Left colon (tissue), 2 donors: ENCODE results near the gene PPIH. TPM values are rescaled to one million over a fixed set of nuclear protein-coding genes. Genes with fewer than 3 reads are reported as not detected.
"Not testable (repeated sequence)": the region's sequence is repeated elsewhere in the genome, so short reads cannot be mapped to it uniquely, and the experiment has no call there.

Experiments used
- ATAC-seq: fragments of 200-7000 bp; cut with Tn5 transposase; one replicate; pipeline ENCODE4 v1.9.1; 2020; ENCODE audit warnings: mild to moderate bottlenecking, moderate library complexity
- DNase-seq, 2 donors: peaks; one replicate each; pipeline ENCODE4 v3.0.0-alpha.2; 2020
- intact Hi-C, 2 donors: fragments of 100-400 bp; cut with DNase I in 1 of 2; cut with micrococcal nuclease in 1 of 2; formaldehyde crosslinking; loops; one replicate each; pipeline versions ENCODE4 v1.11.2 to v1.14.0; 2022; cut with DNase I, micrococcal nuclease
- total RNA-seq, 2 donors: library from RNA; stranded (reverse); fragmentation: NEBNext Ultra II Directional; extraction: Animal tissue kit (Norgen Biotek cat#: 25700); gene quantifications; one replicate each; pipeline ENCODE4 v1.2.1, GENCODE V29; 2021
- donor health status: DM: no; HTN: no; CAD: no.
- donor health status: DM: yes; HTN: yes; CAD: no.

Gene PPIH
- total RNA-seq, 2 donors from 2014 or later = 19.1 to 28.3 TPM

GRCh38 chr1:42680921-42681683 lies 22.9 kb downstream of the PPIH start:
- DNase-seq (peak in 1 of 2 donors; percentile 11), ATAC-seq (peak; percentile 16)
- intact Hi-C loops = no loop called here

- intact Hi-C loops = no loop called here
- DNase-seq (peak; percentile 95 to 98), ATAC-seq (peak; percentile 86)
Measured at GRCh38 chr1:42681741-42682483, 23.7 kb downstream of the PPIH start, which contains the start of gene YBX1. TSS of gene YBX1 (plus strand) at chr1:42682418. CDS start at chr1:42682566, 148 bp downstream.

DNA sequence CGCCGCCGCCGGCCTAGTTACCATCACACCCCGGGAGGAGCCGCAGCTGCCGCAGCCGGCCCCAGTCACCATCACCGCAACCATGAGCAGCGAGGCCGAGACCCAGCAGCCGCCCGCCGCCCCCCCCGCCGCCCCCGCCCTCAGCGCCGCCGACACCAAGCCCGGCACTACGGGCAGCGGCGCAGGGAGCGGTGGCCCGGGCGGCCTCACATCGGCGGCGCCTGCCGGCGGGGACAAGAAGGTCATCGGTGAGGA lies 24.2 kb downstream of the PPIH start:
- ATAC-seq = peak; percentile 7
- intact Hi-C loops = not testable (repeated sequence)

GRCh38 chr1:42682739-42683531 lies 24.7 kb downstream of the PPIH start:
- intact Hi-C loops = no loop called here
- ATAC-seq = peak; percentile 80
- DNase-seq = peak; percentile 85 to 86

More for the DNA sequence above, 24.2 kb downstream of the PPIH start:
- not testable (repeated sequence) for DNase-seq

DNA sequence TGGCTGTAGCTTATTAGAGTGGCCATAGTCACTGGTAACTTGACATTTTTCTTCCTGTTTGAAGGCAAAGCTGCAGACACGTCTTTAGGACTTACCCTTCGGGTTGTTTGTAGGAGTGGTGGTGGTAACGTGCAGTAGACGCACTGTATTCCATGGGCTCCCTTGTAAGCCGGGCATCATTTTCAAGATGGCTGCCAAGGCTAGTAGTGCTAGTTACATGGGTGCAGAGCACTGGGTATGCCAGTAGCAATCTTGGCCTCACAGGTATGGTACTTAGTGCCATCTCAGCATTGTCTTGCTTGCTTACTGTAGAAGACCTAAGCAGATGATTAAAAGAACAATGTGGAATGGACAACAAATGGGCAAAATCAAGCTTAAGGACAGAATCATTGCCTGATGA lies 25.9 kb downstream of the PPIH start:
- DNase-seq (peak in 1 of 2 donors; percentile 10), ATAC-seq (no peak)
- intact Hi-C loops = no loop called here

DNA sequence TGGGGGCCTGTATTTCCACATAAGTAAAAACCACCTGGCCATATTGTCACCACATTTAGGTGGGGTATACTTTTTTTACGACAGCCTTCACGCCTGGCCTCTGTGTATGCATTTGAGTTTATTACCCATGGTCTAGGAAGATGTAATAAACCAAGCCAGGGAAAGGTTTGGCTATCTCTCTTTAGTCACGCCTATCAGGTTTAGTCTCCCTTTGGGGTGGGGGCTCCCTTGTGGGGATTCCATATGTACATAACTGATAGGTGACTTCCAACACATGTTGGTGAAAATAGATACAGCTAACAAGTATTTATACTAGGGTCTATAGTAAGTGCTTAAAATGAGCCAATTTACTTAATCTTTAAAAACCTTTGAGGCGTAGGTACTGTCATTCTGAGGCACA lies 28.2 kb downstream of the PPIH start:
- DNase-seq (no peak), ATAC-seq (no peak)
- intact Hi-C loops = no loop called here

GRCh38 chr1:42689912-42690311 lies 31.7 kb downstream of the PPIH start:
- no peak for ATAC-seq
- intact Hi-C loops = no loop called here
- DNase-seq = no peak

DNA sequence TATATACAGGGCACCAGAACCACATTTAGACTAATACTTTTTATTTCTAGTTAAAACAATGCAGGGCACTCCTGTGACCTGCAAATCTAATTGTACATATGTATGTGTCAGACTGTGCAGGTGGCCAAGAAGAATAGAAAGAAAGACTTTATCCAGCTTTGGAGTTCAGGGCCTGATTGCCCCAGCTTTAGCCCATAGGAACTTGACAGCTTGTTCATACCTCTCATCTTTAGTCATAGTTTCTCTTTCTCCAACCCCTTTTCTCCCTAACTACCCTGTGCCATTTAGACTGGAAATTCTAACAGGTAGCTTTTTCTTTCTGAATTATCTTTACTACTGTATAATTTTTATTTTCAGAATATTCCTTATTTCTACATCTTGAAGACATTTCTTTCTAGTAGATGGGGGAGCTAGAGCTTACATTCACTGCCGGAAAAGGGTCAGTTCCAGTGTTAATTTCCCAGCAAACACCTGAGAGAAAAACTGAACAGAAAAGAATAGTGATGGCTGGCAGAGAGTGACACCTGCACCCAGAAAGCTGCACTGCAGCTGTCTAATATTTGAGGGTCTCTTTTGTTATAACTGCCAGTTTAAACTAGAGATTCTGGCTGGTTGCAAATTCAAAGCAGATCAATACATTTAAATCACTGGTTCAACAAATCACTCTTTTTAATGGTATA lies 32.4 kb downstream of the PPIH start:
- ATAC-seq = no peak
- DNase-seq = no peak
- intact Hi-C loops = no loop called here

- intact Hi-C loops = no loop called here
- DNase-seq = no peak
- no peak for ATAC-seq
Measured at GRCh38 chr1:42691157-42691498, 32.9 kb downstream of the PPIH start.

GRCh38 chr1:42692461-42692860 lies 34.2 kb downstream of the PPIH start:
- intact Hi-C loops = no loop called here
- peak; percentile 28 to 44 for DNase-seq
- ATAC-seq = peak; percentile 86

DNA sequence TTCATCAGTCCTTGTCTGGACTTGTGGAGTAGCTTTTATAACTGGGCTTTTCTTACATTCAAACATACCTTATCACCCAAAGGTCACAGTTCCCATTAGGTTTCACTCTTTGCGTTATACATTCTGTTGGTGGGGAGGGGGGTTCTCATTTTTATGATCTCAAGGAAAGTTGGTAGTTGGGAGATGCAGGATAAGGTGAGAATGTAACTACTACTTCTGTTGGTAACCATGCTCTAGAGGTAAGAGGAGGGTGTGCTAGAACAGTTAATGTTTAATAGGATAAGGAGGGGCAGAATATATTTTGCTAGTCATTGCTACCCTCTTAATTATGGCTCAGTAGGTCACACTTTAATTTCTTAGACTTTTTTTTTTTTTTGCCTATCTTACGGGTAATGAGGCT lies 34.7 kb downstream of the PPIH start:
- ATAC-seq (peak; percentile 70), DNase-seq (no peak)
- intact Hi-C loops = no loop called here

- ATAC-seq = no peak
- intact Hi-C loops = no loop called here
- DNase-seq = no peak
Measured at GRCh38 chr1:42698081-42698813, 40.0 kb downstream of the PPIH start.

GRCh38 chr1:42700006-42700405 lies 41.8 kb downstream of the PPIH start:
- ATAC-seq (no peak), DNase-seq (no peak)
- intact Hi-C loops = no loop called here

DNA sequence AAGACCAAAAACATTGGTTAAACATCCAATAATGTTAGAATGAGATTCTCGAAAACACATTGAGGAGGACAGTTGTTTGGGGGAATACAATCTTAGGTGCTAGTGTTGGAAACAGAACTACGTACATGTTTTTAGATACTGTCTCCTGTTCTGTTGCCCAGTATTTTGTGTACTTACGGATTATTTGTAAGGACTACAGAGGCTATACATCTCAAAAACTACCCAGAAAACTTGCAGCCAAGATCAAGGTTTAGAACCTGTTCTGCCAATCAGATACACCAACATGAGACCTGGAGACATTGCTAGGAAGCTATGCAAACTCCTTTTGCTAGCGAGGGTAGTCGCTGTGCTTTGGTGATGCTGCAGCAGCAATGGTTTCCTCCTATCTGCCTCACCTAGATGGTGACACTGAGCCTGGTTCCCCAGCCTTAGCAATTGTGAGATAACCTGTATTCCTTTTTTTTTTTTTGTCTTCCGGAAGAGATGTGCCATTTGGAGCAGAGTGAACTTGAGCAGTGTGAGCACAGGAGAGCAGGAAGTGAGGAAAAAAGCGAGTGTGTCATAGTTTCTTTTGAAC lies 45.8 kb downstream of the PPIH start:
- intact Hi-C loops = no loop called here
- ATAC-seq (peak; percentile 38), DNase-seq (no peak)

DNA sequence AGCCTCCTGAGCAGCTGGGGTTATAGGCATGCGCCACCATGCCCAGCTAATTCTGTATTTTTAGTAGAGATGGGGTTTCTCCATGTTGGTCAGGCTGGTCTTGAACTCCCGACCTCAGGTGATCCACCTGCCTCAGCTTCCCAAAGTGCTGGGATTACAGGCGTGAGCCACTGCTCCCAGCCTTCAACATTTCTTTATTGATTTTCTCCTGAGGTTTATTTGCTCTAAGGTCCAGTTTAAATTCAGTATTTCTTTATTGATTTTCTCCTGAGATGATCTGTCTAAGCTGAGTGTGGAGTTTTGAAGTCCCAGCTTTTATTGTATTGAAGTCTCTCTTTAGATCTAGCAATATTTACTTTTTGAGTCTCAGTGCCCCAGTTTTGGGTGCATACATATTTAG lies 54.6 kb downstream of the PPIH start:
- ATAC-seq, DNase-seq, intact Hi-C loops: not testable (repeated sequence)

DNA sequence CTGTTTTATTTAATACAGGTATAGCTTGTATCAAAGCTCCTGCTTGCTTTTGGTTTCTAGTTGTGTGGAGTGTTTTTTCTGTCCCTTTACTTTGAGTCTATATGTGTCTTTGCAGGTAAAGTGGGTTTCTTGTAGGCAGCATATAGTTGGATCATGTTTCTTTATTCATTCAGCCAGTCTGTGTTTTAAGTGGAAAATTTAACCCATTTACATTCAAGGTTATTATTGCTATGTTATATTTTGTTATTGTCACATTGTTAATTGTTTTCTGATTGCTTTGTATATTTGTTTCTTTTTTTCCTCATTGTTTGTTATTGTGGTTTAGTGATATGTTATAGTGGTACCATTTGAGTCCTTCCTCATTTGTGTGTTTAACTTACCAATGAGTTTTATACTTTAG lies 55.1 kb downstream of the PPIH start:
- ATAC-seq (no peak), DNase-seq (no peak)
- intact Hi-C loops = no loop called here

DNA sequence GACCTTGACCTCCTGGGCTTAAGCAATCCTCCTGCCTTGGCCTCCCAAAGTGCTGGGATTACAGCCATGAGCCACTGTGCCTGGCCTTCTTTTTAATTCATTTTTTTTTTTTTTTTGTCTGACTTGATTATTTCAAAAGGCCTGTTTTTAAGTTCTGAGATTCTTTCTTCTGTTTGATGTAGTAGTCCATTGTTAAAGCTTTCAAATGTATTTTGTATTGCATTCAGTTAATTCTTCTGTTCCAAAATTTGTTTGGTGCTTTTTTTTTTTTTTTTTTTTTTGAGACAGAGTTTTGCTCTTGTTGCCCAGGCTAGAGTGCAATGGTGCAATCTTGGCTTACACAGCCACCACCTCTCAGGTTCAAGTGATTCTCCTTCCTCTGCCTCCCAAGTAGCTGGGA lies 56.2 kb downstream of the PPIH start:
- ATAC-seq, intact Hi-C loops, DNase-seq: not testable (repeated sequence)

DNA sequence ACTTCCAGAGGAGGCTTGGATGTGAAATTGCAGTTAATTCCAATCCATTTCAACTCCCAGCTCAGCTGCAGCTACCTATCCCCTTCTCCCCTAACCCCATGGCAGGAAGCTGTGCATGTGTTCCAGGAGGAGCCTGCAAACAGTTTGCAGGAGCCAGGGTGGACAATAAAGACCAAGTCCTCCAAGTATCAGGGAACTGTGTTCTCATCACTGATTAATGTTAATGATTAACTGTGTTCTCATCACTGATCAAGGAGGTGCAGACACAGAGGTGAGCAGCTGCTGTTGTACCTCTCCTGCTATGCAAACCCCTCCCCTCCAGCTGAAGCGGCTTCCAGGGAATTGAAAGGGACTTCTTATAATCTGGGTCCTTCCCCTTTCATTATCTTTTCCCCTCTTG lies 62.6 kb downstream of the PPIH start:
- DNase-seq = no peak

More for the DNA sequence above, 62.6 kb downstream of the PPIH start:
- ATAC-seq = peak; percentile 67
- intact Hi-C loops = no loop called here
